Neural progenitor cell (in vitro differentiated cells): ENCODE data around the gene UBE2L5. TPM values are rescaled to one million over a fixed set of nuclear protein-coding genes. Genes with fewer than 3 reads are reported as not detected.

Source experiments
- DNase-seq: peaks from one replicate; pipeline ENCODE4 v3.0.0-alpha.2; 2016; ENCODE audit warnings: low spot score
- H2AFZ ChIP-seq: fragments of 200-600 bp; sonication (generic); replicated peaks from 2 replicates; pipeline ENCODE4 v1.6.1; 2016; ENCODE audit warnings: antibody characterized with exemption
- H3F3A ChIP-seq: fragments of 200-600 bp; sonication (generic); 2 replicates; pipeline ENCODE4 v1.6.1; 2016; ENCODE audit warnings: antibody characterized with exemption, low read depth
- H3K27ac ChIP-seq: fragments of 200-600 bp; sonication (generic); 2 replicates; pipeline ENCODE4 v1.5.1; 2016; ENCODE audit warnings: mild to moderate bottlenecking
- H3K27me3 ChIP-seq: fragments of 200-600 bp; sonication (generic); 2 replicates; pipeline ENCODE4 v1.6.1; 2016; ENCODE audit warnings: mild to moderate bottlenecking, moderate library complexity
- H3K36me3 ChIP-seq: fragments of 200-600 bp; sonication (generic); 2 replicates; pipeline ENCODE4 v1.5.1; 2016
- H3K4me1 ChIP-seq: fragments of 200-600 bp; sonication (generic); 2 replicates; pipeline ENCODE4 v1.6.1; 2016; ENCODE audit warnings: mixed run types
- H3K4me2 ChIP-seq: fragments of 200-600 bp; sonication (generic); 2 replicates; pipeline ENCODE4 v1.6.1; 2016
- H3K4me3 ChIP-seq: fragments of 200-600 bp; sonication (generic); 2 replicates; pipeline ENCODE4 v1.5.1; 2016
- H3K79me2 ChIP-seq: fragments of 200-600 bp; sonication (generic); 2 replicates; pipeline ENCODE4 v1.6.1; 2016; ENCODE audit warnings: low read depth
- H3K9ac ChIP-seq: fragments of 200-600 bp; sonication (generic); 2 replicates; pipeline ENCODE4 v1.6.1; 2016
- H3K9me3 ChIP-seq: fragments of 200-600 bp; sonication (generic); 2 replicates; pipeline ENCODE4 v1.5.1; 2016; ENCODE audit warnings: low read depth
- H4K20me1 ChIP-seq: fragments of 200-600 bp; sonication (generic); 2 replicates; pipeline ENCODE4 v1.6.1; 2016; ENCODE audit warnings: low read depth
- H3K27ac Mint-ChIP-seq: 3 replicates; pipeline ENCODE4 v1.8.0; 2021; ENCODE audit warnings: mixed read lengths
- H3K27me3 Mint-ChIP-seq: 2 replicates; pipeline ENCODE4 v1.8.0; 2022; ENCODE audit warnings: low read depth, mild to moderate bottlenecking, inconsistent platforms, moderate library complexity, mixed read lengths; ENCODE audit not compliant: insufficient read depth
- H3K36me3 Mint-ChIP-seq: 3 replicates; pipeline ENCODE4 v1.8.0; 2021; ENCODE audit warnings: mixed read lengths
- H3K4me1 Mint-ChIP-seq: 3 replicates; pipeline ENCODE4 v1.8.0; 2021; ENCODE audit warnings: mixed read lengths
- H3K4me3 Mint-ChIP-seq: 3 replicates; pipeline ENCODE4 v1.8.0; 2021; ENCODE audit warnings: mild to moderate bottlenecking, moderate library complexity, mixed read lengths
- H3K9me3 Mint-ChIP-seq: 3 replicates; pipeline ENCODE4 v1.8.0; 2020; ENCODE audit warnings: mixed read lengths
- EZH2 ChIP-seq: fragments of 200-600 bp; sonication (generic); IDR thresholded peaks from 2 replicates; pipeline ENCODE4 v1.6.1; 2017; ENCODE audit warnings: antibody characterized with exemption, mild to moderate bottlenecking, moderate library complexity
- EZH2phosphoT487 ChIP-seq: fragments of 200-600 bp; sonication (generic); IDR thresholded peaks from 2 replicates; pipeline ENCODE4 v1.6.1; 2017; ENCODE audit warnings: antibody characterized with exemption
- total RNA-seq: library from RNA; depleted of rRNA; stranded (reverse); fragments of >200 nt; gene quantifications from 2 replicates; pipeline ENCODE4 v1.2.3, GENCODE V29; 2015; ENCODE audit warnings: low replicate concordance
- TF ChIP-seq, protein P1 (sequence below): fragments of 200-600 bp; sonication (generic); IDR thresholded peaks from 2 replicates; pipeline ENCODE4 v1.5.1; 2017; ENCODE audit warnings: antibody characterized with exemption, mild to moderate bottlenecking

UBE2L5 gene
- total RNA-seq, 1 donor from 2014 or later: not detected

DNA sequence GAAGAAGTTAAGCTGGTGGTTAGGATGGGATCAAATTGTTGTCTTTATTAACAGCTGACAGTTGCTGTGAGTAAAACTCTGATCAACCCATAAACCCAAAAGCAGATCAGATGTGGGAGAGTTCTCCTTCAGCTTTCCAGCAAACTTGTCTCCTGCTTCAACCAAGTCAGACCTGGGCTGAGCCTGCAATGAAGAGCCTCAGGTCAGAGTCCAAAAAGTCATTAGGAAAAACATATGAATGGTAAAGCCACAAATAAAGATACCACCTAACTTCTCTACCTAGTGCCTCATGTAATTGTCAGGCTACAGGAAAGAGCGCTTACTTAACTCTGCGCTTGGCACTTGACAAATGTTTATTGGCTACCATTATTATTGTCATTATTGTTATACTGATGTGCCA is 21.9 kb upstream of the UBE2L5 start:
- Histone ChIP-seq H3K27me3 (no peaks in the 10 kb centered on the region), H3K9ac (no peak overlapping the region), H3K27ac (no peak overlapping the region), H3K9me3 (no peaks in the 10 kb centered on the region), H3K36me3 (no peaks in the 10 kb centered on the region), H3K4me2 (no peak overlapping the region), H3K4me1 (no peaks in the 10 kb centered on the region), H3F3A (no peaks in the 10 kb centered on the region), H2AFZ (no peak overlapping the region), H4K20me1 (no peaks in the 10 kb centered on the region), H3K79me2 (no peaks in the 10 kb centered on the region), H3K4me3 (no peak overlapping the region)
- Mint-ChIP-seq H3K4me1 (peaks cover 4% of the 10 kb centered on the region), H3K27ac (no peak overlapping the region), H3K27me3 (peaks cover 3% of the 10 kb centered on the region), H3K9me3 (peaks cover 3% of the 10 kb centered on the region), H3K36me3 (no peaks in the 10 kb centered on the region), H3K4me3 (no peak overlapping the region)
- TF ChIP-seq EZH2: no peak
- TF ChIP-seq EZH2phosphoT487: no peak
- no peak for DNase-seq

DNA sequence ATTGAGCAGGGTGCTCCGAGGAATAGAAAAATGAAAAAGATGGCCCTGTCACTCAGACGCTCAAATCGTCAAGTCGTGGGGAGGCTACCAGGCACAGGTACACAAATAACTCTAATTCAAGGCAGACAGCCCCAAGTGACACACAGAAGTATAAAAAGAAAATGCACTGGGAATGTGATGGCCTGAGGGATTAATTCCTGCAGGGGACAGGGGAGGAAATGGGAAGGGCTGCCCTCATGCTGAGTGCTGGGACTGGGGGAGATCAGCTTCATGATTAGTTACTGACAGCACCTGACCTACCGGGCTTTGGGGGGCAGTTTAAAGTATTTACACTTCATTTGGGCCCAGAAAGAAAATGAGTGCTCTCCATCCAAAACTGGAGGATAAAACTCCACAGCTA is 20.9 kb upstream of the UBE2L5 start:
- no peak overlapping the region for H3K4me2 ChIP-seq

DNA sequence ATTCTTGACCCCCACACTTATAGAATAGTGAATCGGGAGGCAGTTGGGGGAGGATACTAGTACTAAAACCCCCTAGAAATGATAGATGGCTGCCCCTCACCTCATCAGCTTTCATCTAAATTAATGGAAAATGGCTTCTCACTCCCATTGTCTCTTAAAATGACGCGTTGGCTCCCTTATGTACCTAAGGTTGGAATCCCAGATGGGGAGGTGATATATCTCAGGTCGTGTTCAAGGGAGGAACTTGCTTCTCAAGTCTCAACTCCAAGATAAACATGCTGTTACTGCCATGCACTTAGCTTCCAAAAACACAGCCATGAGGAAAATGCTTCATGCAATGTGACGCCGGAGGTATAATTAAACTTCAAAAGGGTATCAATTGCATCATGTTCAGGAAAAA is 18.8 kb upstream of the UBE2L5 start:
- H3K9me3 Mint-ChIP-seq: peaks cover 6% of the 10 kb centered on the region
- no peak overlapping the region for H3K27ac Mint-ChIP-seq
- Histone ChIP-seq H4K20me1 (no peaks in the 10 kb centered on the region), H3K4me3 (no peak overlapping the region), H3K4me1 (no peaks in the 10 kb centered on the region), H3K9me3 (no peaks in the 10 kb centered on the region), H3K79me2 (no peaks in the 10 kb centered on the region), H3K27me3 (peaks cover 9% of the 10 kb centered on the region), H3K9ac (no peak overlapping the region), H3K4me2 (no peak overlapping the region), H3K36me3 (no peaks in the 10 kb centered on the region), H2AFZ (no peak overlapping the region), H3K27ac (no peak overlapping the region), H3F3A (peaks cover 3% of the 10 kb centered on the region)
- H3K36me3 Mint-ChIP-seq: no peaks in the 10 kb centered on the region
- no peak for DNase-seq
- no peak overlapping the region for H3K4me3 Mint-ChIP-seq
- H3K27me3 Mint-ChIP-seq: peaks cover 11% of the 10 kb centered on the region
- peaks cover 12% of the 10 kb centered on the region for H3K4me1 Mint-ChIP-seq
- TF ChIP-seq, protein P1, sequence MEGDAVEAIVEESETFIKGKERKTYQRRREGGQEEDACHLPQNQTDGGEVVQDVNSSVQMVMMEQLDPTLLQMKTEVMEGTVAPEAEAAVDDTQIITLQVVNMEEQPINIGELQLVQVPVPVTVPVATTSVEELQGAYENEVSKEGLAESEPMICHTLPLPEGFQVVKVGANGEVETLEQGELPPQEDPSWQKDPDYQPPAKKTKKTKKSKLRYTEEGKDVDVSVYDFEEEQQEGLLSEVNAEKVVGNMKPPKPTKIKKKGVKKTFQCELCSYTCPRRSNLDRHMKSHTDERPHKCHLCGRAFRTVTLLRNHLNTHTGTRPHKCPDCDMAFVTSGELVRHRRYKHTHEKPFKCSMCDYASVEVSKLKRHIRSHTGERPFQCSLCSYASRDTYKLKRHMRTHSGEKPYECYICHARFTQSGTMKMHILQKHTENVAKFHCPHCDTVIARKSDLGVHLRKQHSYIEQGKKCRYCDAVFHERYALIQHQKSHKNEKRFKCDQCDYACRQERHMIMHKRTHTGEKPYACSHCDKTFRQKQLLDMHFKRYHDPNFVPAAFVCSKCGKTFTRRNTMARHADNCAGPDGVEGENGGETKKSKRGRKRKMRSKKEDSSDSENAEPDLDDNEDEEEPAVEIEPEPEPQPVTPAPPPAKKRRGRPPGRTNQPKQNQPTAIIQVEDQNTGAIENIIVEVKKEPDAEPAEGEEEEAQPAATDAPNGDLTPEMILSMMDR: no peak
- TF ChIP-seq EZH2phosphoT487: no peak
- no peak for TF ChIP-seq EZH2

More for the DNA sequence above, 20.9 kb upstream of the UBE2L5 start:
- H3K36me3 Mint-ChIP-seq: no peaks in the 10 kb centered on the region
- no peak overlapping the region for H3K27ac ChIP-seq
- no peaks in the 10 kb centered on the region for H3F3A ChIP-seq
- no peak overlapping the region for H3K4me3 Mint-ChIP-seq
- peaks cover 5% of the 10 kb centered on the region for H3K27me3 Mint-ChIP-seq
- no peak overlapping the region for H3K27ac Mint-ChIP-seq
- no peaks in the 10 kb centered on the region for H3K36me3 ChIP-seq
- TF ChIP-seq EZH2: no peak
- no peak for TF ChIP-seq EZH2phosphoT487
- TF ChIP-seq, protein P1: no peak
- H4K20me1 ChIP-seq: no peaks in the 10 kb centered on the region
- H2AFZ ChIP-seq: peak overlapping the region; percentile 34
- no peak for DNase-seq
- H3K4me1 Mint-ChIP-seq: peaks cover 6% of the 10 kb centered on the region
- peaks cover 3% of the 10 kb centered on the region for H3K9me3 Mint-ChIP-seq
- no peaks in the 10 kb centered on the region for H3K4me1 ChIP-seq
- no peaks in the 10 kb centered on the region for H3K79me2 ChIP-seq
- H3K9ac ChIP-seq: no peak overlapping the region
- no peaks in the 10 kb centered on the region for H3K9me3 ChIP-seq
- no peak overlapping the region for H3K4me3 ChIP-seq
- no peaks in the 10 kb centered on the region for H3K27me3 ChIP-seq

DNA sequence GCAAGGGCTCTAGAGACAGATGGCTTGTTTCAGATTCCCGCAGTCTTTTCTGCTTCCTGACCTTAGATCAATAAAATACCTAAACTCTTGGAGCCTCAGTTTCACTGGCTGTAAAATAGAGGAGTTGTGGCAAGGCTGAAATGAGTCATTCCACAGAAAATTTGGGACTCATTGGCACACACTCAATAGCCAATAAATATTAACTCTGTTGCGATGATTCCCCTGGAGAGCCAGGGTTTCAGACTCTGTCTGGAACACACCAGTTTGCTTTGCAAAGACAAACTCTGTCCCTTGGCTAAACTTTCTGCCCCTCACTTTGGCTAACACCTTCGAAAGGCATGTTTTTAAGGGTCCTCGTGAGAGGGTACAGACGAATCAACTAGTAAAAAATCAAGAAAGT is 18.1 kb upstream of the UBE2L5 start:
- peaks cover 6% of the 10 kb centered on the region for H3K9me3 Mint-ChIP-seq
- Histone ChIP-seq H3K9me3 (no peaks in the 10 kb centered on the region), H3K4me1 (no peaks in the 10 kb centered on the region), H3K4me2 (no peak overlapping the region), H3K27me3 (peaks cover 16% of the 10 kb centered on the region), H3F3A (peaks cover 6% of the 10 kb centered on the region), H3K79me2 (no peaks in the 10 kb centered on the region), H3K9ac (no peak overlapping the region), H3K27ac (no peak overlapping the region), H3K36me3 (no peaks in the 10 kb centered on the region), H2AFZ (no peak overlapping the region), H3K4me3 (no peak overlapping the region), H4K20me1 (no peaks in the 10 kb centered on the region)
- DNase-seq: no peak
- no peak overlapping the region for H3K4me3 Mint-ChIP-seq
- peaks cover 15% of the 10 kb centered on the region for H3K4me1 Mint-ChIP-seq
- H3K36me3 Mint-ChIP-seq: no peaks in the 10 kb centered on the region
- no peak for TF ChIP-seq EZH2
- TF ChIP-seq EZH2phosphoT487: no peak
- TF ChIP-seq, protein P1: no peak
- H3K27me3 Mint-ChIP-seq: peaks cover 12% of the 10 kb centered on the region
- H3K27ac Mint-ChIP-seq: peak overlapping the region; percentile 63
